A204.1 (cell line): Measurements from ENCODE around the gene INPPL1.

Experiments
- FAIRE-seq: peaks from 2 replicates; lab custom pipeline; 2012; peaks lifted over from hg19 to GRCh38; lab: Jason Lieb, UNC

The INPPL1 gene

DNA sequence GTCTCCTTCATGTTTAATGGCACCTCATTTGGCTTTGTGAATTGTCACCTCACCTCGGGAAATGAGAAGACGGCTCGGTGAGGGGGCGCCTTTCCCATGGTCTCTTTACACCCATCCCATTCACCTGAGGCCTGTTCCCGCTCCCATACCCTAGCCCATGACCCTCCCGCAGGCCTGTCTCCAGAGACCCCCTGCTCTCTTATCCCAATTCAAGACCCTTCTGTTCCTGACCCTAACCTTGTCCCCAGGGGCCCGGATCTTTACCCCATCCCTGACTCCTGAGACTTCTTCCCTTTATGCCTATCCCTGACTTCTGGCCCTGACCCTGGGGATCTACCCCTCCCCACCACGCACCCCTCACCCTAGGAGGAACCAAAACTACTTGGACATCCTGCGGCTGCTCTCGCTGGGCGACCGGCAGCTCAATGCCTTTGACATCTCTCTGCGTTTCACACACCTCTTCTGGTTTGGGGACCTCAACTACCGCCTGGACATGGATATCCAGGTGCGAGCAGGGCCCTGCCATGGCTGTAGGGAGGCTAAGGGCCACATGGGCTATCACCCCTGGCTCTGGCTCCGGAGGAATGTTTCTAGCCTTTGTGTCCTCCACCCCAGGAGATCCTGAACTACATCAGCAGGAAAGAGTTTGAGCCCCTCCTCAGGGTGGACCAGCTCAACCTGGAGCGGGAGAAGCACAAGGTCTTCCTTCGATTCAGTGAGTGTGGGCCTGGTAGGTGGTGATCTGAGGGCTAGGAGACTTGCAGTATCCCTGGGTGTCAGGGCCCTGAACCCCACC, 7.9 kb downstream of the INPPL1 start:
- no peak for FAIRE-seq

DNA sequence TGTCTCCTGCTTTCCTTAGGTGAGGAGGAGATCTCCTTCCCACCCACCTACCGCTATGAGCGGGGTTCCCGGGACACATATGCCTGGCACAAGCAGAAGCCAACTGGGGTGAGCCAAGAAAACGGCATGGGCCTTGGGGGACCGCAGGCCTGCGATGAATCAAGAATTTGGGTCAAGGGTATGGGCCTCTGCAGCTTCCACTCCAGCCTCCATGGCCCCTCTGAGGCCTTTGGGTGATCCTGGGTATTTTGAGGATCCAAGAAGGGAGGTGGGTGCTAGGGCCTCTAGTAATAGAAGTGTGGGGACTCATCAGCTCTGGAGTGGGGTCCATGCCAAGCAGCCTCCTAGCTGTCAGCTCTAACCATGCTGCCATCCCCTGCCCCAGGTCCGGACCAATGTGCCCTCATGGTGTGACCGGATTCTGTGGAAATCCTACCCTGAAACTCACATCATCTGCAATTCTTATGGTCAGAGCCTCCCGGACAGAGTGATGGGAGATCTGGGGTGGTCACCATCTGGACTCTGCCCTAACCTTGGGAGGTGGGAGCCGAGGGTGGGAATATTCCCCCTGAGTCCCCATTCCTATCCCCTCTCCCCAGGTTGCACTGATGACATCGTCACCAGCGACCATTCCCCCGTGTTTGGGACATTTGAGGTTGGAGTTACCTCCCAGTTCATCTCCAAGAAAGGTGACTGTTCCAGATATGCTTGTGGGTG, 8.6 kb downstream of the INPPL1 start:
- FAIRE-seq, result no peak

- no peak for FAIRE-seq
These were observed 9.4 kb downstream of the INPPL1 start for GRCh38 chr11:72233773-72234513.

GRCh38 chr11:72234514-72234830, 9.9 kb downstream of the INPPL1 start:
- FAIRE-seq, result no peak

DNA sequence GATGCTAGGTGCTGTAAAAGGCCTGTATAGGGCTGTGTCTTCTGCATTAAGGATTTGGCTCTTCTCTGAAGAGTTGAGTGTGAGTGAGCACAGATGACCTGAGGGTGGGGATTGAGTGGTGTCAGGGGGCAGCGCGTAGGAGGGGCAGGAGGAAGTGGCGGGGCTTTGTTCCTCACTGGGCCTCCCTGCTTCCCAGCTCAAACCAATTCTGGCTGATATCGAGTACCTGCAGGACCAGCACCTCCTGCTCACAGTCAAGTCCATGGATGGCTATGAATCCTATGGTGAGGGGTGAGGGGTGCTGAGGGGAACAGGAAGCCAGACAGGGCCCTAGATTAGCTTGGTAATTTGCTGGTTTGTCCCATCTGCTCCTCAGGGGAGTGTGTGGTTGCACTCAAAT, 10.4 kb downstream of the INPPL1 start:
- no peak for FAIRE-seq

DNA sequence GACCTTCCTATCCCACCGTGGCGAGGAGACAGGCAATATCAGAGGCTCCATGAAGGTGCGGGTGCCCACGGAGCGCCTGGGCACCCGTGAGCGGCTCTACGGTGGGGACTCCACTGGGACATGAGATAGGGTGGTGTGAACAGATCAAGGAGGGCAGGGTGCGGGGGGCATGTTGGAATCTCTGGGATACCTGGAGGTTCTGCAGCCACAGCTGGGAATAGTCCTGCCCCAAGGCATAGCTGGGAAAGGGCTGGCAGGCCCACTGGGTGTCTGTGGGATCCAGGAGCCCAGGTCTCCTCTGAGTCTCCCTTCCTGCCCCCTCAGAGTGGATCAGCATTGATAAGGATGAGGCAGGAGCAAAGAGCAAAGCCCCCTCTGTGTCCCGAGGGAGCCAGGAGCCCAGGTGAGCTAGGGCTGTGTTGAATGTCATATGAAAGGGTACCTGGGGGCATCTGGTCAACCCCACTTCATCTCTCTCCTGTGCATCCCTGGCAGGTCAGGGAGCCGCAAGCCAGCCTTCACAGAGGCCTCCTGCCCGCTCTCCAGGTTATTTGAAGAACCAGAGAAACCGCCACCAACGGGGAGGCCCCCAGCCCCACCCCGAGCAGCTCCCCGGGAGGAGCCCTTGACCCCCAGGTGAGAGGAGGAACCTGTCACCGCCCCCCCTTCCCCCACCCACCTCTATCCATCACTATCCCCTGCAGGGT, 10.9 kb downstream of the INPPL1 start:
- no peak for FAIRE-seq

- no peak for FAIRE-seq
These were observed 11.6 kb downstream of the INPPL1 start for GRCh38 chr11:72236083-72236697.

DNA sequence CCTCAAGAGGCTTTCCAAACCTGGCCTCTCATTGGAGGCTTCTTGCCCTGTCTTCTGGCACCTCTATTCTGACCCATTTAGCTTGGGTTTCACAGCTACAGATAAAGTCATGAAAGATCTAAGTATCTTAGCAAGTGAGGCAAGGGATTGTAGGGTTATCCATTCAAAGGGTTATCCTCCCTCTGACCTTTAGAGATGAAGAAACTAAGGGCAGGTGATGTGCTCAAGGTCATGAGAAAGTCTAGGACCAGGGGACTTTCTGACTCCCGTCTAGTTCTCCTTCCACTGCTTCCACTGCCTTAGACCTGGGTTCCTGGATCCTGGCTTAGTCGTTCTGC, 12.2 kb downstream of the INPPL1 start:
- FAIRE-seq, result no peak

GRCh38 chr11:72237112-72237931, 12.8 kb downstream of the INPPL1 start:
- no peak for FAIRE-seq

GRCh38 chr11:72238040-72238450, 13.5 kb downstream of the INPPL1 start:
- no peak for FAIRE-seq

DNA sequence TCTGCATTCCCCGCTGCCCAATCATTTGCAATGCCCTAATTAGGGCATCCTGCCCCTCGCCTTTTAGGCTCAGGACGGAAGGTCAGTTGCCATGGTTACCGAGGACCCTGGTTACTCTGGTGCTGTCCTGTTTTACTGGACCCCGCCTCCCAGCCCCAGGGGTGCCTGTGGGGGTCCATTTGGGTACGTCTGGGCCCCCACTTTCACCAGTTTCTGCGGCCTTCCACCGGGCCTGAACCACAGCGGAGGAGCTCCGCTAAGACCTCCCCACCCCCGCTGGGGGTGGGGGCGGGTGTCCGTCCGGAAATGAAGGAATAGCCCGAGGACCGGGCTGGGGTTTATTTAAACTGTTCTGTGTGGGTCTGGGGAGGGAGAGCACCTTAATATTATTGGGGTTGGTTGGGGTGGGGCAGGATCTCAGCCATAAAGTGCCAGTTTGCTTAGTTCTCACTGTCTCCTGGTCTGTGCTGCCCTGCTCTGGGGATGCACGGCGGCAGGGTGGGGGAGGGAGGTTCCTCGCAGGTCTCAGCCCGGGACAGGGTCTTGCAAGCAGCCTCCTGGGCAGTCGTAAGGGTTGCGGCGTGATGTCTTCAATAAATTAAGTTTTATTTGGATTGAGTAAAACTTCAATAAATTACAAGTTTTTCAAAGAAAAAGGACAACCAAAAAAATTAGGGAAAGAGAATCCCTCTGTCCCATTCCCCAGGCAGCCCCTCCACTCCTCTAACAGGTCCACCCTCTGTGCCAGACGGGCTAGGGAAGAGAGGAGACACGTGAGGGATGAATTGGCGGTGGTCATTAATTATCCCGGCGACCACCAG, 14.1 kb downstream of the INPPL1 start:
- FAIRE-seq, result no peak

DNA sequence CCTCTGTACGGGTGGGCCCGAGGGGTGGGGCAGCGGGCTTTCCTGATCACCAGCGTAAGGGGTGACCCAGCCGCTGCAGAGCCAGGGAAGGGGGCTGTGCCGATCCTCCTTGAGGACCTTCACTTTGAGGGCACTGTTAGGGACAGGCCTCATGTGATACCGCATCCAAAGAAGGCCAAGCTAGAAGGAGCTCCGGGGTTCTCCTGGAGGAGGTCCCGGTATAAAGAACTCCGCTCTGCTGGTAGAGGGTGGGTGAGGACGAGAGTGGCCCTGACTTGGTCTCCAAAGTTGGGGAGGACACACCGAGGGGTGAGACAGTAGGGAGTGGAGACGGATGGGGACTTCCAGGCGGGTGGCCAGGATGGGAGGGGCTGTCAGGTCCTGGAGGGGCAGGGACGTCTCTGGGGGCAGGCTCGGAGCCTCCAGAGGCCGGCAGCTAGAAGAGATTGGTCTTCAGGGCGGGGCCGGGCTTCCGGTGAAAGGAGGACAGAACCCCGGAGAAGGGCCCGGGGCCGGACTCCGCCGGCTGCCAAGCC, 14.8 kb downstream of the INPPL1 start:
- no peak for FAIRE-seq

DNA sequence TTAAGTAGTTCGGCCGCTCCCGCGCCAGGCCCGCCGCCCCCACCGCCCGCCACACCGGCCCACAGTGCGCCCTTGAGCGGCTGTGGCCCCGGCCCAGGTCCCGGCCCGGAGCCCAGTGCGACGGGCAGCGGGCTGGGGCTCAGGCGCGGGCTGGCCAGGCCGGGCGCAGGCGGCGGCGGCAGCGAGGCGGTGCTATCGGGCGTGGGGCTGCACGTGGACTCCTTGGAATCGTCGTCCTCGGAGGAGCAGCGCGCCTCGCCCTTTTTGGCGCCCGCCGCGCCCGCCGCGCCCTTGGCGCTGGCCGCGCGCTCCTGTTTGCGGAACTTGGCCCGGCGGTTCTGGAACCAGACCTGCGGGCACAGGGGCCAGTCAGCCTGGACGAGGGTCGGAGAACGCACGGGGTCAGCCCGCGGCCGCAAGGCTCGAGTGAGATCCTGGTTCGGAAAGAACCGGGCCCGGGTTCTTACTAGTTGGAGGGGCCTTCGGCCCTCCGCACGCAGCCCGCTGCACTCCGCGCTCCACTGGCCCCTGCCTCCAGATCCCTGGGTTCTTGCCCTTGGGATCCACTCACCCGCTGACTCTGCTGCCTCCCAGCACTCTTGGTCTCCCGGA, 15.4 kb downstream of the INPPL1 start:
- FAIRE-seq, result no peak

DNA sequence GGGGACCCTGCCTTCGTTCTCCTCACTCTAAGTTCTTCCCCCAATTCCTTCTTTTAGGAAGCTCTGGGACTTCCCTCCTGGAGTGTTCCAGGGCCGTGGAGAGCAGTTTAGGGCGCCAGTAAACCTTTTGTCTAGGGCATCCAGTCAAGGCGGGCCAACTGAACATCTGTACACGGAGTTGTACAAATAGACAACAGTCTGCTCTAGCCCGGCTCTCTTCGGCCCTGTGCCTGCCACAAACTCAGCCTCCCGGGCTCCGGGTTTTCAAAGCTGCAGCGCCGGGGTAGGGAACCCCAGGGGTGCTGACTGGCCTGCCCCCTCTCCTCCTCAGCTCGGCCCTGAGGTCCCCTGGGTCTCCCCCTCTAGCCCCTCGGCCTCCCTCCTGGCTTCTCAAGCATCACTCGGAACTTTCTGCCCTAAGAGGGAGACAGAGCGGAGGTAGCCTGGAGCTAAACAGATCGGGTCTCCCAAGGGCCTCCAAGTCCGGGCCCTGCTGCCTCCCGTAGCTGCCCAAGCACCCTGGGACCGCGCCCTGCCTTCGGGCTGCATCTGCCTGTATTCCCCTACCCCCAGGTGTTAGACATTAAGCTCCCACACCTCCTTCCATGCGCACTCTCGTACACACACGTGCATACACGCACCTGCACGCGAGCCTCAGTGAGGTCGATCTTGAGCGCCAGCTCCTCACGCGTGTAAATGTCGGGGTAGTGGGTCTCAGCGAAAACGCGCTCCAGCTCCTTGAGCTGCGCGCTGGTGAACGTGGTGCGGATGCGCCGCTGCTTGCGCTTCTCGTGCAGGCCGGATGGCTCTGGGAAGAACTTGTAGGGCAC, 16.1 kb downstream of the INPPL1 start:
- FAIRE-seq, result no peak

- FAIRE-seq, result no peak
These were observed 16.8 kb downstream of the INPPL1 start for GRCh38 chr11:72241291-72241781.

GRCh38 chr11:72242141-72242540, 17.6 kb downstream of the INPPL1 start:
- FAIRE-seq, result no peak

GRCh38 chr11:72243173-72244059, 18.8 kb downstream of the INPPL1 start:
- no peak for FAIRE-seq

GRCh38 chr11:72244060-72244360, 19.4 kb downstream of the INPPL1 start, which contains the start of gene PHOX2A:
Gene PHOX2A, minus strand, starts transcription at chr11:72244176. Its CDS starts 172 bp downstream, at chr11:72244004.
- no peak for FAIRE-seq
